Nephron progenitor cell (in vitro differentiated cells): ENCODE data around the gene DENND2C.

Experiments
- DNase-seq: peaks from one replicate; pipeline ENCODE4 v3.0.0; 2021
- H3K27ac Mint-ChIP-seq: 2 replicates; pipeline ENCODE4 v1.8.0; 2021; ENCODE audit warnings: mild to moderate bottlenecking, moderate library complexity, mixed read lengths
- H3K27me3 Mint-ChIP-seq: 2 replicates; pipeline ENCODE4 v1.8.0; 2021; ENCODE audit warnings: mild to moderate bottlenecking, low read depth, mixed read lengths; ENCODE audit not compliant: poor library complexity
- H3K36me3 Mint-ChIP-seq: 2 replicates; pipeline ENCODE4 v1.8.0; 2021; ENCODE audit warnings: low read depth, mixed read lengths
- H3K4me1 Mint-ChIP-seq: 2 replicates; pipeline ENCODE4 v1.8.0; 2021; ENCODE audit warnings: mixed read lengths
- H3K4me3 Mint-ChIP-seq: 2 replicates; pipeline ENCODE4 v1.8.0; 2021; ENCODE audit warnings: mild to moderate bottlenecking, moderate library complexity, mixed read lengths
- H3K9me3 Mint-ChIP-seq: 2 replicates; pipeline ENCODE4 v1.8.0; 2021; ENCODE audit warnings: mild to moderate bottlenecking, moderate library complexity, mixed read lengths
- CTCF ChIP-seq: fragments of 200-600 bp; sonication (generic); IDR thresholded peaks from 2 replicates; pipeline ENCODE4 v1.5.0; 2021; ENCODE audit warnings: antibody characterized with exemption

DENND2C gene

GRCh38 chr1:114558544-114558943 is 111.3 kb downstream of the DENND2C start:
- Mint-ChIP-seq H3K4me1 (no peaks in the 10 kb centered on the region), H3K27me3 (no peaks in the 10 kb centered on the region), H3K36me3 (peaks cover 18% of the 10 kb centered on the region), H3K27ac (no peak overlapping the region), H3K9me3 (peaks cover 7% of the 10 kb centered on the region), H3K4me3 (no peak overlapping the region)
- peak; percentile 16 for TF ChIP-seq CTCF
- DNase-seq = no peak

GRCh38 chr1:114554577-114554976 is 115.3 kb downstream of the DENND2C start:
- Mint-ChIP-seq H3K4me3 (no peak overlapping the region), H3K4me1 (no peaks in the 10 kb centered on the region), H3K36me3 (no peaks in the 10 kb centered on the region), H3K9me3 (no peaks in the 10 kb centered on the region), H3K27me3 (no peaks in the 10 kb centered on the region), H3K27ac (no peak overlapping the region)
- TF ChIP-seq CTCF = no peak
- DNase-seq = no peak

- Mint-ChIP-seq H3K27me3 (peaks cover 3% of the 10 kb centered on the region), H3K4me1 (no peaks in the 10 kb centered on the region), H3K4me3 (no peak overlapping the region), H3K27ac (no peak overlapping the region), H3K36me3 (no peaks in the 10 kb centered on the region), H3K9me3 (no peaks in the 10 kb centered on the region)
- DNase-seq = no peak
- TF ChIP-seq CTCF = no peak
Measured at GRCh38 chr1:114552106-114552639, 117.7 kb downstream of the DENND2C start.

GRCh38 chr1:114551400-114551799 is 118.4 kb downstream of the DENND2C start:
- Mint-ChIP-seq H3K9me3 (no peaks in the 10 kb centered on the region), H3K4me3 (no peak overlapping the region), H3K27me3 (peaks cover 3% of the 10 kb centered on the region), H3K4me1 (no peaks in the 10 kb centered on the region), H3K36me3 (no peaks in the 10 kb centered on the region), H3K27ac (no peak overlapping the region)
- no peak for DNase-seq
- TF ChIP-seq CTCF = no peak

GRCh38 chr1:114550336-114550735 is 119.5 kb downstream of the DENND2C start:
- TF ChIP-seq CTCF = no peak
- Mint-ChIP-seq H3K27me3 (peaks cover 3% of the 10 kb centered on the region), H3K9me3 (no peaks in the 10 kb centered on the region), H3K4me3 (no peak overlapping the region), H3K4me1 (no peaks in the 10 kb centered on the region), H3K27ac (no peak overlapping the region), H3K36me3 (no peaks in the 10 kb centered on the region)
- no peak for DNase-seq

GRCh38 chr1:114549137-114549536 is 120.7 kb downstream of the DENND2C start:
- Mint-ChIP-seq H3K27me3 (peaks cover 3% of the 10 kb centered on the region), H3K27ac (no peak overlapping the region), H3K36me3 (no peaks in the 10 kb centered on the region), H3K4me1 (no peaks in the 10 kb centered on the region), H3K9me3 (no peaks in the 10 kb centered on the region), H3K4me3 (no peak overlapping the region)
- TF ChIP-seq CTCF = no peak
- DNase-seq = no peak
